ENCODE measurements around the gene RNF217.

RNF217 gene

GRCh38 chr6:125004198-125004597 lies 42.0 kb downstream of the RNF217 start:
- Histone ChIP-seq H3K4me3 (ENCODE audit: low read depth in 1 of 2, low read length in 2 of 2) (no peak overlapping the region), H3K27me3 (ENCODE audit: control insufficient read depth in 1 of 2, insufficient read depth in 2 of 2, low read length in 2 of 2) (no peaks in the 10 kb centered on the region), H3K4me1 (ENCODE audit: insufficient read depth, low read length) (peaks cover 28% of the 10 kb centered on the region)

GRCh38 chr6:125004797-125005595 lies 42.8 kb downstream of the RNF217 start:
- no peak overlapping the region for H3K9ac ChIP-seq (ENCODE audit: low read length)
- no peaks in the 10 kb centered on the region for H3K9me3 ChIP-seq (ENCODE audit: low read length)
- peaks cover 35% of the 10 kb centered on the region for H3K4me1 ChIP-seq (ENCODE audit: insufficient read depth, low read length)
- H3K4me3 ChIP-seq (ENCODE audit: low read depth in 1 of 2, low read length in 2 of 2) = no peak overlapping the region
- H3K27me3 ChIP-seq (ENCODE audit: control insufficient read depth in 1 of 2, insufficient read depth in 2 of 2, low read length in 2 of 2) = no peaks in the 10 kb centered on the region
- H3K36me3 ChIP-seq (ENCODE audit: insufficient read depth, low read length) = no peaks in the 10 kb centered on the region
- no peak overlapping the region for H3K27ac ChIP-seq (ENCODE audit: low read depth, low read length)

More at GRCh38 chr6:125004198-125004597, 42.0 kb downstream of the RNF217 start:
- H3K9ac ChIP-seq (ENCODE audit: low read length) = no peak overlapping the region
- no peaks in the 10 kb centered on the region for H3K36me3 ChIP-seq (ENCODE audit: insufficient read depth, low read length)
- no peaks in the 10 kb centered on the region for H3K9me3 ChIP-seq (ENCODE audit: low read length)
- no peak overlapping the region for H3K27ac ChIP-seq (ENCODE audit: low read depth, low read length)

GRCh38 chr6:125008261-125008703 lies 46.0 kb downstream of the RNF217 start:
- Histone ChIP-seq H3K9ac (ENCODE audit: low read length) (no peak overlapping the region), H3K36me3 (ENCODE audit: insufficient read depth, low read length) (no peaks in the 10 kb centered on the region), H3K4me3 (ENCODE audit: low read depth in 1 of 2, low read length in 2 of 2) (no peak overlapping the region), H3K4me1 (ENCODE audit: insufficient read depth, low read length) (peaks cover 23% of the 10 kb centered on the region), H3K27me3 (ENCODE audit: control insufficient read depth in 1 of 2, insufficient read depth in 2 of 2, low read length in 2 of 2) (no peaks in the 10 kb centered on the region), H3K9me3 (ENCODE audit: low read length) (no peaks in the 10 kb centered on the region), H3K27ac (ENCODE audit: low read depth, low read length) (no peak overlapping the region)

- H3K36me3 ChIP-seq (ENCODE audit: insufficient read depth, low read length) = no peaks in the 10 kb centered on the region
- H3K27me3 ChIP-seq (ENCODE audit: control insufficient read depth in 1 of 2, insufficient read depth in 2 of 2, low read length in 2 of 2) = no peaks in the 10 kb centered on the region
- peaks cover 23% of the 10 kb centered on the region for H3K4me1 ChIP-seq (ENCODE audit: insufficient read depth, low read length)
- H3K27ac ChIP-seq (ENCODE audit: low read depth, low read length) = no peak overlapping the region
- H3K9me3 ChIP-seq (ENCODE audit: low read length) = no peaks in the 10 kb centered on the region
- no peak overlapping the region for H3K4me3 ChIP-seq (ENCODE audit: low read depth in 1 of 2, low read length in 2 of 2)
- no peak overlapping the region for H3K9ac ChIP-seq (ENCODE audit: low read length)
These were observed 46.7 kb downstream of the RNF217 start for GRCh38 chr6:125008957-125009356.

GRCh38 chr6:125009578-125009977 lies 47.3 kb downstream of the RNF217 start:
- H3K4me1 ChIP-seq (ENCODE audit: insufficient read depth, low read length) = peaks cover 19% of the 10 kb centered on the region
- H3K9me3 ChIP-seq (ENCODE audit: low read length) = no peaks in the 10 kb centered on the region
- no peaks in the 10 kb centered on the region for H3K36me3 ChIP-seq (ENCODE audit: insufficient read depth, low read length)
- no peak overlapping the region for H3K4me3 ChIP-seq (ENCODE audit: low read depth in 1 of 2, low read length in 2 of 2)
- no peak overlapping the region for H3K27ac ChIP-seq (ENCODE audit: low read depth, low read length)
- no peak overlapping the region for H3K9ac ChIP-seq (ENCODE audit: low read length)
- no peaks in the 10 kb centered on the region for H3K27me3 ChIP-seq (ENCODE audit: control insufficient read depth in 1 of 2, insufficient read depth in 2 of 2, low read length in 2 of 2)

- Histone ChIP-seq H3K9me3 (ENCODE audit: low read length) (no peaks in the 10 kb centered on the region), H3K4me3 (ENCODE audit: low read depth in 1 of 2, low read length in 2 of 2) (no peak overlapping the region)
These were observed 51.9 kb downstream of the RNF217 start for GRCh38 chr6:125013938-125014660.

GRCh38 chr6:125014661-125014957 lies 52.4 kb downstream of the RNF217 start:
- Histone ChIP-seq H3K27ac (ENCODE audit: low read depth, low read length) (no peak overlapping the region), H3K36me3 (ENCODE audit: insufficient read depth, low read length) (no peaks in the 10 kb centered on the region), H3K27me3 (ENCODE audit: control insufficient read depth in 1 of 2, insufficient read depth in 2 of 2, low read length in 2 of 2) (no peaks in the 10 kb centered on the region), H3K9ac (ENCODE audit: low read length) (no peak overlapping the region), H3K4me1 (ENCODE audit: insufficient read depth, low read length) (peaks cover 5% of the 10 kb centered on the region), H3K9me3 (ENCODE audit: low read length) (no peaks in the 10 kb centered on the region), H3K4me3 (ENCODE audit: low read depth in 1 of 2, low read length in 2 of 2) (no peak overlapping the region)

More at GRCh38 chr6:125013938-125014660, 51.9 kb downstream of the RNF217 start:
- Histone ChIP-seq H3K4me1 (ENCODE audit: insufficient read depth, low read length) (peaks cover 11% of the 10 kb centered on the region), H3K27me3 (ENCODE audit: control insufficient read depth in 1 of 2, insufficient read depth in 2 of 2, low read length in 2 of 2) (no peaks in the 10 kb centered on the region), H3K27ac (ENCODE audit: low read depth, low read length) (no peak overlapping the region), H3K9ac (ENCODE audit: low read length) (no peak overlapping the region), H3K36me3 (ENCODE audit: insufficient read depth, low read length) (no peaks in the 10 kb centered on the region)

GRCh38 chr6:125015152-125015551 lies 52.9 kb downstream of the RNF217 start:
- H3K36me3 ChIP-seq (ENCODE audit: insufficient read depth, low read length) = peaks cover 3% of the 10 kb centered on the region
- peaks cover under 1% of the 10 kb centered on the region for H3K4me1 ChIP-seq (ENCODE audit: insufficient read depth, low read length)
- no peaks in the 10 kb centered on the region for H3K27me3 ChIP-seq (ENCODE audit: control insufficient read depth in 1 of 2, insufficient read depth in 2 of 2, low read length in 2 of 2)
- no peaks in the 10 kb centered on the region for H3K9me3 ChIP-seq (ENCODE audit: low read length)
- H3K9ac ChIP-seq (ENCODE audit: low read length) = no peak overlapping the region
- no peak overlapping the region for H3K27ac ChIP-seq (ENCODE audit: low read depth, low read length)
- no peak overlapping the region for H3K4me3 ChIP-seq (ENCODE audit: low read depth in 1 of 2, low read length in 2 of 2)

- no peak overlapping the region for H3K9ac ChIP-seq (ENCODE audit: low read length)
- peaks cover 12% of the 10 kb centered on the region for H3K4me1 ChIP-seq (ENCODE audit: insufficient read depth, low read length)
- no peak overlapping the region for H3K27ac ChIP-seq (ENCODE audit: low read depth, low read length)
- H3K36me3 ChIP-seq (ENCODE audit: insufficient read depth, low read length) = peaks cover 4% of the 10 kb centered on the region
- H3K9me3 ChIP-seq (ENCODE audit: low read length) = no peaks in the 10 kb centered on the region
- H3K27me3 ChIP-seq (ENCODE audit: control insufficient read depth in 1 of 2, insufficient read depth in 2 of 2, low read length in 2 of 2) = no peaks in the 10 kb centered on the region
- H3K4me3 ChIP-seq (ENCODE audit: low read depth in 1 of 2, low read length in 2 of 2) = no peak overlapping the region
These were observed 55.9 kb downstream of the RNF217 start for GRCh38 chr6:125018136-125018535.

- H3K36me3 ChIP-seq (ENCODE audit: insufficient read depth, low read length) = peaks cover 4% of the 10 kb centered on the region
- H3K4me1 ChIP-seq (ENCODE audit: insufficient read depth, low read length) = peaks cover 14% of the 10 kb centered on the region
- no peaks in the 10 kb centered on the region for H3K9me3 ChIP-seq (ENCODE audit: low read length)
- H3K4me3 ChIP-seq (ENCODE audit: low read depth in 1 of 2, low read length in 2 of 2) = no peak overlapping the region
- no peak overlapping the region for H3K9ac ChIP-seq (ENCODE audit: low read length)
- no peaks in the 10 kb centered on the region for H3K27me3 ChIP-seq (ENCODE audit: control insufficient read depth in 1 of 2, insufficient read depth in 2 of 2, low read length in 2 of 2)
- no peak overlapping the region for H3K27ac ChIP-seq (ENCODE audit: low read depth, low read length)
These were observed 57.0 kb downstream of the RNF217 start for GRCh38 chr6:125019281-125019680.

GRCh38 chr6:125019918-125020317 lies 57.7 kb downstream of the RNF217 start:
- Histone ChIP-seq H3K27me3 (ENCODE audit: control insufficient read depth in 1 of 2, insufficient read depth in 2 of 2, low read length in 2 of 2) (no peaks in the 10 kb centered on the region), H3K27ac (ENCODE audit: low read depth, low read length) (no peak overlapping the region), H3K9ac (ENCODE audit: low read length) (no peak overlapping the region), H3K4me1 (ENCODE audit: insufficient read depth, low read length) (peaks cover 14% of the 10 kb centered on the region), H3K4me3 (ENCODE audit: low read depth in 1 of 2, low read length in 2 of 2) (no peak overlapping the region), H3K36me3 (ENCODE audit: insufficient read depth, low read length) (peaks cover 4% of the 10 kb centered on the region), H3K9me3 (ENCODE audit: low read length) (no peaks in the 10 kb centered on the region)
